ENCODE data around the gene HES7. TPM values are rescaled to one million over a fixed set of nuclear protein-coding genes. Genes with fewer than 3 reads are reported as not detected.

HES7 gene
- total RNA-seq, 4 donors from 2014 or later: 1.4 TPM; not detected in 3

- H3K9me3 ChIP-seq: no peaks in the 10 kb centered on the region
- H3K4me3 ChIP-seq: peak overlapping the region; percentile 46 to 79 (median 58)
- no peak for DNase-seq (ENCODE audit: extremely low spot score)
- WGBS: no CpG with 5 or more reads among the region's 25 CpGs
- no peaks in the 10 kb centered on the region for H3K36me3 ChIP-seq
- intact Hi-C loops (cut with DNase I): loop anchor here (2.0 kb wide), 1 partner anchor 65 kb away; no protein-coding TSS in a partner anchor
- peak overlapping the region in 3 of 4 donors; percentile 46 to 63 (median 57) for H3K27ac ChIP-seq (replicated peaks in 1 of 4)
- peaks cover 74 to 86% (median 83%) of the 10 kb centered on the region in 4 donors for H3K4me1 ChIP-seq
- H3K27me3 ChIP-seq: peaks cover 10 to 63% (median 51%) of the 10 kb centered on the region in 4 donors
- no peak for TF ChIP-seq CTCF (IDR thresholded peaks at IDR 0.05)
- no peak for TF ChIP-seq POLR2A (IDR thresholded peaks at IDR 0.05; ENCODE audit: low read depth)
- no peak for TF ChIP-seq EP300 (IDR thresholded peaks at IDR 0.05)
- TF ChIP-seq POLR2AphosphoS5 (IDR thresholded peaks at IDR 0.05): no peak
Measured at GRCh38 chr17:8121407-8121680, 2.6 kb downstream of the HES7 start.

- peak overlapping the region; percentile 46 to 79 (median 58) for H3K4me3 ChIP-seq
- under 1% methylated on average over 40 of the region's 40 CpGs for WGBS
- peak overlapping the region; percentile 21 to 86 (median 74) for H3K27ac ChIP-seq (replicated peaks in 1 of 4)
- peaks cover 10 to 69% (median 56%) of the 10 kb centered on the region in 4 donors for H3K27me3 ChIP-seq
- H3K36me3 ChIP-seq: no peaks in the 10 kb centered on the region
- intact Hi-C loops (cut with DNase I): loop anchor here (2.0 kb wide), 1 partner anchor 66 kb away; no protein-coding TSS in a partner anchor
- no peaks in the 10 kb centered on the region for H3K9me3 ChIP-seq
- peaks cover 72 to 80% (median 77%) of the 10 kb centered on the region in 4 donors for H3K4me1 ChIP-seq
- DNase-seq (ENCODE audit: extremely low spot score): no peak
- TF ChIP-seq POLR2AphosphoS5 (IDR thresholded peaks at IDR 0.05): no peak
- peak in 1 of 3 experiments; percentile 17 for TF ChIP-seq CTCF (IDR thresholded peaks at IDR 0.05)
Measured at GRCh38 chr17:8120520-8121406, 3.1 kb downstream of the HES7 start.

GRCh38 chr17:8119581-8120519 lies 4.1 kb downstream of the HES7 start:
- intact Hi-C loops (cut with DNase I): loop anchor here (2.0 to 5.0 kb wide), 2 partner anchors 38 to 67 kb away; no protein-coding TSS in a partner anchor
- Histone ChIP-seq H3K9me3 (no peaks in the 10 kb centered on the region), H3K27me3 (peaks cover 10 to 74% (median 55%) of the 10 kb centered on the region in 4 donors), H3K4me1 (peaks cover 63 to 71% (median 68%) of the 10 kb centered on the region in 4 donors), H3K4me3 (peak overlapping the region; percentile 57 to 79 (median 62)), H3K27ac (replicated peaks in 1 of 4) (peak overlapping the region; percentile 72 to 86 (median 80)), H3K36me3 (no peaks in the 10 kb centered on the region)
- WGBS: under 1% methylated on average over 21 of the region's 28 CpGs
- TF ChIP-seq POLR2AphosphoS5 (IDR thresholded peaks at IDR 0.05): peak; percentile 24 to 58
- no peak for TF ChIP-seq CTCF (IDR thresholded peaks at IDR 0.05)
- TF ChIP-seq EP300 (IDR thresholded peaks at IDR 0.05): no peak
- peak; percentile 96 for DNase-seq (ENCODE audit: extremely low spot score)

- peak; percentile 92 to 98 (median 95) for TF ChIP-seq CTCF (IDR thresholded peaks at IDR 0.05)
- peak in 1 of 2 donors; percentile 31 for TF ChIP-seq POLR2AphosphoS5 (IDR thresholded peaks at IDR 0.05)
- TF ChIP-seq EP300 (IDR thresholded peaks at IDR 0.05): no peak
- no peak for TF ChIP-seq POLR2A (IDR thresholded peaks at IDR 0.05; ENCODE audit: low read depth)
- Histone ChIP-seq H3K27me3 (peaks cover 10 to 74% (median 50%) of the 10 kb centered on the region in 4 donors), H3K36me3 (no peaks in the 10 kb centered on the region), H3K4me1 (peaks cover 54 to 62% (median 59%) of the 10 kb centered on the region in 4 donors), H3K27ac (replicated peaks in 1 of 4) (peak overlapping the region; percentile 72 to 86 (median 80)), H3K4me3 (peak overlapping the region; percentile 55 to 79 (median 59)), H3K9me3 (no peaks in the 10 kb centered on the region)
- peak; percentile 97 for DNase-seq (ENCODE audit: extremely low spot score)
- intact Hi-C loops (cut with DNase I): loop anchor here (5.0 kb wide), 1 partner anchor 37 kb away; no protein-coding TSS in a partner anchor
- 1% methylated on average over 28 of the region's 38 CpGs for WGBS
Measured at GRCh38 chr17:8118769-8119580, 4.9 kb downstream of the HES7 start.

Data from esophagus muscularis mucosa (tissue), 4 donors.